Calu3 (cell line): ENCODE results near the gene FRMD4B. TPM values are rescaled to one million over a fixed set of nuclear protein-coding genes. Genes with fewer than 3 reads are reported as not detected.

Experiments used
- BruUV-seq: library from RNA; stranded (reverse); fragments of 400-500 nt; replicated peaks from 2 replicates; lab custom pipeline; 2021; lab: Mats Ljungman, UMichigan
- CTCF ChIA-PET: fragments of 300-600 bp; sonication (Branson Sonifier 250); formaldehyde crosslinking; loops from one replicate; lab custom pipeline; 2022; ENCODE audit warnings: antibody characterized with exemption; lab: Charles Lee
- DNase-seq: peaks from one replicate; pipeline ENCODE4 v3.0.0; 2022
- H3K27ac Mint-ChIP-seq: one replicate; pipeline ENCODE4 v1.8.0; 2022; ENCODE audit warnings: mixed read lengths; ENCODE audit not compliant: unreplicated experiment
- H3K27me3 Mint-ChIP-seq: one replicate; pipeline ENCODE4 v1.8.0; 2022; ENCODE audit warnings: mixed read lengths; ENCODE audit not compliant: unreplicated experiment
- H3K36me3 Mint-ChIP-seq: one replicate; pipeline ENCODE4 v1.8.0; 2022; ENCODE audit warnings: mild to moderate bottlenecking, moderate library complexity, mixed read lengths; ENCODE audit not compliant: insufficient read depth, unreplicated experiment
- H3K4me1 Mint-ChIP-seq: one replicate; pipeline ENCODE4 v1.8.0; 2022; ENCODE audit warnings: mild to moderate bottlenecking, low read depth, mixed read lengths; ENCODE audit not compliant: unreplicated experiment
- H3K4me3 Mint-ChIP-seq: one replicate; pipeline ENCODE4 v1.8.0; 2022; ENCODE audit warnings: mild to moderate bottlenecking, low read depth, moderate library complexity, mixed read lengths; ENCODE audit not compliant: unreplicated experiment
- H3K9me3 Mint-ChIP-seq: one replicate; pipeline ENCODE4 v1.8.0; 2022; ENCODE audit warnings: low read depth, mixed read lengths; ENCODE audit not compliant: unreplicated experiment
- CTCF ChIP-seq: fragments of 200-600 bp; IDR thresholded peaks from one replicate; pipeline ENCODE4 v1.8.0; 2022; ENCODE audit warnings: antibody characterized with exemption; ENCODE audit not compliant: unreplicated experiment
- intact Hi-C: fragments of 100-400 bp; cut with micrococcal nuclease; formaldehyde crosslinking; loops from one replicate; pipeline ENCODE4 v1.10.0; 2022; ENCODE audit not compliant: unreplicated experiment
- total RNA-seq: library from RNA; stranded (reverse); gene quantifications from 2 replicates; pipeline ENCODE4 v1.2.3, GENCODE V29; 2022

The FRMD4B gene
- total RNA-seq, 1 experiment from 2014 or later: 16.7 TPM

- H3K4me3 Mint-ChIP-seq: peak overlapping the region; percentile 56
- peaks cover 48% of the 10 kb centered on the region for H3K4me1 Mint-ChIP-seq
- BruUV-seq: TSS peak; percentile 12
- no peaks in the 10 kb centered on the region for H3K9me3 Mint-ChIP-seq
- H3K27ac Mint-ChIP-seq: peak overlapping the region; percentile 97
- intact Hi-C loops: loop anchor here (1.0 to 5.0 kb wide), 3 partner anchors 21 to 70 kb away; no protein-coding TSS in a partner anchor
- CTCF ChIA-PET: interaction anchor here (0.5 to 1.9 kb wide), 12 partner anchors 21 to 127 kb away, joined by 3 to 12 read pairs (median 4); no protein-coding TSS in a partner anchor
- peak; percentile 73 for DNase-seq
- H3K27me3 Mint-ChIP-seq: no peaks in the 10 kb centered on the region
- no peak for TF ChIP-seq CTCF
- peaks cover 58% of the 10 kb centered on the region for H3K36me3 Mint-ChIP-seq
Observed at GRCh38 chr3:69178838-69179739, 206.8 kb downstream of the FRMD4B start.

GRCh38 chr3:69178082-69178481, 207.8 kb downstream of the FRMD4B start:
- Mint-ChIP-seq H3K27ac (peak overlapping the region; percentile 97), H3K9me3 (no peaks in the 10 kb centered on the region), H3K4me3 (peak overlapping the region; percentile 56), H3K27me3 (no peaks in the 10 kb centered on the region), H3K36me3 (peaks cover 58% of the 10 kb centered on the region), H3K4me1 (peaks cover 48% of the 10 kb centered on the region)
- no TSS peak for BruUV-seq
- DNase-seq: no peak
- CTCF ChIA-PET: interaction anchor here (1.0 kb wide), 1 partner anchor 24 kb away, joined by 3 read pairs; no protein-coding TSS in a partner anchor
- intact Hi-C loops: loop anchor here (2.0 to 5.0 kb wide), 2 partner anchors 34 to 71 kb away; no protein-coding TSS in a partner anchor
- TF ChIP-seq CTCF: no peak

GRCh38 chr3:69174871-69175737, 210.8 kb downstream of the FRMD4B start:
- TF ChIP-seq CTCF: no peak
- no peak for DNase-seq
- intact Hi-C loops: loop anchor here (5.0 kb wide), 1 partner anchor 37 kb away; no protein-coding TSS in a partner anchor
- no peak overlapping the region for H3K4me3 Mint-ChIP-seq
- H3K4me1 Mint-ChIP-seq: peaks cover 23% of the 10 kb centered on the region
- BruUV-seq: no TSS peak
- no peaks in the 10 kb centered on the region for H3K9me3 Mint-ChIP-seq
- no peaks in the 10 kb centered on the region for H3K27me3 Mint-ChIP-seq
- peaks cover 47% of the 10 kb centered on the region for H3K36me3 Mint-ChIP-seq
- no peak overlapping the region for H3K27ac Mint-ChIP-seq
- CTCF ChIA-PET: no interaction called here

GRCh38 chr3:69174445-69174844, 211.4 kb downstream of the FRMD4B start:
- CTCF ChIA-PET: interaction anchor here (0.7 kb wide), 1 partner anchor 83 kb away, joined by 5 read pairs; no protein-coding TSS in a partner anchor
- Mint-ChIP-seq H3K36me3 (peaks cover 45% of the 10 kb centered on the region), H3K4me3 (no peak overlapping the region), H3K27ac (no peak overlapping the region), H3K9me3 (no peaks in the 10 kb centered on the region), H3K4me1 (peaks cover 18% of the 10 kb centered on the region), H3K27me3 (no peaks in the 10 kb centered on the region)
- TF ChIP-seq CTCF: no peak
- intact Hi-C loops: no loop called here
- no peak for DNase-seq
- BruUV-seq: no TSS peak
